ENCODE results near the gene ADAMTS3. TPM values are rescaled to one million over a fixed set of nuclear protein-coding genes. Genes with fewer than 3 reads are reported as not detected.

Gene ADAMTS3
- total RNA-seq, 4 donors from 2014 or later = 0.54 to 1.7 TPM; not detected in 2

DNA sequence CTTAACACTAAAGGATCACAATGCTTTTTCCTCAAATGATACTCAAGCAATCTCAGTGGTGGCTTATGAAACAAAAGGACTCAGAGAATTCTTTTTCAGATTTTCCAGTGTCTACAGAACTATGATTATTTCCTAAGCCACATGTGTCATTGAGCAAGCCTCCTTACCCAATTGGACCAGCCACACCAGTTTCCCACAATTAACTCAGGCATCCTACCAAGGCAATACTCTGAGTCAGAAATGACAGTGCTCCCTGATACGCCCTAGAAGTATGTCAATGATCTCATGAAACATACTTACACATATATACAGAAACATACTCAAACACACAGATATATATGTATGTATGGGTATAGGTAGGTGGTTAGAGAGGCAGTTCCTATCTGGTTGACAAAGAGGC lies 4.8 kb downstream of the ADAMTS3 start:
- Histone ChIP-seq H3K4me3 (no peak overlapping the region), H3K4me1 (peaks cover 0 to 7% (median 0%) of the 10 kb centered on the region in 4 donors), H3K27me3 (no peaks in the 10 kb centered on the region), H3K36me3 (no peaks in the 10 kb centered on the region), H3K9me3 (no peaks in the 10 kb centered on the region), H3K27ac (no peak overlapping the region)
- DNase-seq = no peak
- TF ChIP-seq, protein P1, sequence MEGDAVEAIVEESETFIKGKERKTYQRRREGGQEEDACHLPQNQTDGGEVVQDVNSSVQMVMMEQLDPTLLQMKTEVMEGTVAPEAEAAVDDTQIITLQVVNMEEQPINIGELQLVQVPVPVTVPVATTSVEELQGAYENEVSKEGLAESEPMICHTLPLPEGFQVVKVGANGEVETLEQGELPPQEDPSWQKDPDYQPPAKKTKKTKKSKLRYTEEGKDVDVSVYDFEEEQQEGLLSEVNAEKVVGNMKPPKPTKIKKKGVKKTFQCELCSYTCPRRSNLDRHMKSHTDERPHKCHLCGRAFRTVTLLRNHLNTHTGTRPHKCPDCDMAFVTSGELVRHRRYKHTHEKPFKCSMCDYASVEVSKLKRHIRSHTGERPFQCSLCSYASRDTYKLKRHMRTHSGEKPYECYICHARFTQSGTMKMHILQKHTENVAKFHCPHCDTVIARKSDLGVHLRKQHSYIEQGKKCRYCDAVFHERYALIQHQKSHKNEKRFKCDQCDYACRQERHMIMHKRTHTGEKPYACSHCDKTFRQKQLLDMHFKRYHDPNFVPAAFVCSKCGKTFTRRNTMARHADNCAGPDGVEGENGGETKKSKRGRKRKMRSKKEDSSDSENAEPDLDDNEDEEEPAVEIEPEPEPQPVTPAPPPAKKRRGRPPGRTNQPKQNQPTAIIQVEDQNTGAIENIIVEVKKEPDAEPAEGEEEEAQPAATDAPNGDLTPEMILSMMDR (IDR thresholded peaks at IDR 0.05) = no peak
- no peak for TF ChIP-seq POLR2A (IDR thresholded peaks at IDR 0.05)

- H3K36me3 ChIP-seq = no peaks in the 10 kb centered on the region
- H3K9me3 ChIP-seq = no peaks in the 10 kb centered on the region
- TF ChIP-seq, protein P1 (IDR thresholded peaks at IDR 0.05) = no peak
- TF ChIP-seq POLR2A (IDR thresholded peaks at IDR 0.05) = no peak
- no peaks in the 10 kb centered on the region for H3K4me1 ChIP-seq
- H3K27ac ChIP-seq = no peak overlapping the region
- no peak for DNase-seq
- no peak overlapping the region for H3K4me3 ChIP-seq
- H3K27me3 ChIP-seq = no peaks in the 10 kb centered on the region
These were observed 10.4 kb downstream of the ADAMTS3 start for GRCh38 chr4:72558655-72559054.

DNA sequence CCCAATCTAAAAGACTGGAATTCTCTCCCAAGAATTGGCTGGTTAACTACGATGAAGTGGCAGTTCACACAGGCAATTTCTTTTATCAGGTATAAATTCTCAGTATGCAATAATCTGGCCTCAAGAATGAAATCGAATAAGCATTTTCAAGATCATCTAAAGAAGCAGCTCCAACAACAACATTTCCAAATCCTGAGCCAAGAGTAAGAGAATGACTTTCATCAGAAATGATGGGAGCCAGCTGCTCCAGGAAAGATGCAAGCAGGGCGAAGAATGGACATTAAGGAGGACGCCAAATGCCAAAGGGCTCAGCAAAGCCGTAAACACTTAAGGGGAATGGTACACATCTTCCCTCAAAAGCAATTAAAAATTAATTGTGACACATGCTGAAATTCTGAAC lies 12.0 kb downstream of the ADAMTS3 start:
- TF ChIP-seq, protein P1 (IDR thresholded peaks at IDR 0.05) = no peak
- TF ChIP-seq POLR2A (IDR thresholded peaks at IDR 0.05) = no peak
- DNase-seq = no peak

GRCh38 chr4:72555377-72555831 lies 13.6 kb downstream of the ADAMTS3 start:
- no peak for DNase-seq
- no peak overlapping the region for H3K4me3 ChIP-seq
- H3K36me3 ChIP-seq = no peaks in the 10 kb centered on the region
- no peaks in the 10 kb centered on the region for H3K27me3 ChIP-seq
- no peaks in the 10 kb centered on the region for H3K9me3 ChIP-seq
- H3K27ac ChIP-seq = no peak overlapping the region
- TF ChIP-seq, protein P1 (IDR thresholded peaks at IDR 0.05) = no peak
- no peak for TF ChIP-seq POLR2A (IDR thresholded peaks at IDR 0.05)
- no peaks in the 10 kb centered on the region for H3K4me1 ChIP-seq

More for the DNA sequence above, 12.0 kb downstream of the ADAMTS3 start:
- Histone ChIP-seq H3K9me3 (no peaks in the 10 kb centered on the region), H3K4me1 (no peaks in the 10 kb centered on the region), H3K36me3 (no peaks in the 10 kb centered on the region), H3K27me3 (no peaks in the 10 kb centered on the region), H3K27ac (no peak overlapping the region), H3K4me3 (no peak overlapping the region)

- no peak for DNase-seq
- no peaks in the 10 kb centered on the region for H3K9me3 ChIP-seq
- no peak overlapping the region for H3K27ac ChIP-seq
- H3K36me3 ChIP-seq = no peaks in the 10 kb centered on the region
- H3K4me3 ChIP-seq = no peak overlapping the region
- H3K4me1 ChIP-seq = no peaks in the 10 kb centered on the region
- TF ChIP-seq, protein P1 (IDR thresholded peaks at IDR 0.05) = no peak
- no peak for TF ChIP-seq POLR2A (IDR thresholded peaks at IDR 0.05)
- H3K27me3 ChIP-seq = no peaks in the 10 kb centered on the region
These were observed 15.3 kb downstream of the ADAMTS3 start for GRCh38 chr4:72553540-72554337.
